H1 (cell line): ENCODE results near the gene DNAJC9. TPM values are rescaled to one million over a fixed set of nuclear protein-coding genes. Genes with fewer than 3 reads are reported as not detected.

Source experiments
- CTCF ChIA-PET: fragments of 300-600 bp; sonication (Branson Sonifier 250); formaldehyde crosslinking; loops from one replicate; lab custom pipeline; 2021; ENCODE audit not compliant: partially characterized antibody; lab: Charles Lee
- POLR2A ChIA-PET: fragments of 300-600 bp; sonication (Branson Sonifier 250); formaldehyde crosslinking; loops from one replicate; lab custom pipeline; 2021; ENCODE audit warnings: inconsistent platforms; ENCODE audit not compliant: partially characterized antibody; lab: Charles Lee
- DNase-seq, 2 experiments: peaks; one replicate each; pipeline versions ENCODE4 v3.0.0 to v3.0.0-alpha.2; 2010 to 2022; ENCODE audit warnings: low spot score in 2 of 2, low read depth in 1 of 2, mixed read lengths in 1 of 2
- FAIRE-seq: peaks from 2 replicates; lab custom pipeline; 2011; peaks lifted over from hg19 to GRCh38; lab: Jason Lieb, UNC
- H2AFZ ChIP-seq: 2 replicates; pipeline ENCODE4 v1.8.1; 2012; ENCODE audit warnings: low read length, inconsistent platforms
- H2AK5ac ChIP-seq: 2 replicates; pipeline ENCODE4 v1.6.1; 2013; ENCODE audit warnings: low read depth, low read length
- H2BK120ac ChIP-seq: replicated peaks from 2 replicates; pipeline ENCODE3; 2013; ENCODE audit warnings: low read depth, low read length, inconsistent platforms
- H2BK12ac ChIP-seq: 2 replicates; pipeline ENCODE4 v1.6.1; 2013; ENCODE audit warnings: low read depth, low read length
- H2BK15ac ChIP-seq: 2 replicates; pipeline ENCODE4 v1.6.1; 2013; ENCODE audit warnings: low read length
- H2BK20ac ChIP-seq: 2 replicates; pipeline ENCODE4 v1.6.1; 2013; ENCODE audit warnings: low read length
- H2BK5ac ChIP-seq: 2 replicates; pipeline ENCODE4 v1.6.1; 2013; ENCODE audit warnings: low read depth, low read length
- H3K14ac ChIP-seq: 2 replicates; pipeline ENCODE4 v1.6.1; 2013; ENCODE audit warnings: inconsistent platforms; ENCODE audit not compliant: insufficient read length
- H3K18ac ChIP-seq: 2 replicates; pipeline ENCODE4 v1.6.1; 2013; ENCODE audit warnings: low read length; ENCODE audit errors: extremely low read depth
- H3K23ac ChIP-seq: 2 replicates; pipeline ENCODE4 v1.6.1; 2013; ENCODE audit warnings: inconsistent platforms; ENCODE audit not compliant: insufficient read length
- H3K23me2 ChIP-seq: 2 replicates; pipeline ENCODE4 v1.6.1; 2013; ENCODE audit warnings: low read depth, low read length
- H3K27ac ChIP-seq: 2 replicates; pipeline ENCODE4 v1.6.1; 2011; ENCODE audit warnings: low read depth, low read length, inconsistent platforms
- H3K27me3 ChIP-seq, 4 experiments: replicated peaks in 1 of 4; 1 replicate in 1 of 4; 2 replicates in 3 of 4; pipeline versions ENCODE4 v1.6.1 to v1.8.1; 2011 to 2013; ENCODE audit warnings: low read length in 3 of 4, mild to moderate bottlenecking in 3 of 4, inconsistent platforms in 2 of 4, mixed read lengths in 2 of 4, moderate library complexity in 1 of 4; ENCODE audit not compliant: control insufficient read depth in 3 of 4, insufficient read depth in 3 of 4; ENCODE audit errors: extremely low read depth in 1 of 4
- H3K36me3 ChIP-seq, 4 experiments: 2 replicates each; pipeline versions ENCODE4 v1.6.1 to v1.8.1; 2011 to 2013; ENCODE audit warnings: mild to moderate bottlenecking in 4 of 4, low read length in 3 of 4, moderate library complexity in 2 of 4, control low read depth in 1 of 4, inconsistent platforms in 1 of 4; ENCODE audit not compliant: insufficient read depth in 4 of 4, control insufficient read depth in 2 of 4
- H3K4ac ChIP-seq: replicated peaks from 2 replicates; pipeline ENCODE3; 2013; ENCODE audit warnings: low read length, low read depth, mixed read lengths, inconsistent platforms; ENCODE audit not compliant: insufficient read length
- H3K4me1 ChIP-seq, 4 experiments: replicated peaks in 1 of 4; 1 replicate in 1 of 4; 2 replicates in 3 of 4; pipeline versions ENCODE4 v1.6.1 to v1.8.1; 2011 to 2013; ENCODE audit warnings: low read length in 3 of 4, inconsistent platforms in 2 of 4, mixed read lengths in 1 of 4; ENCODE audit not compliant: insufficient read depth in 4 of 4, control insufficient read depth in 3 of 4
- H3K4me2 ChIP-seq, 2 experiments: 2 replicates each; pipeline versions ENCODE4 v1.6.1 to v1.8.1; 2011 to 2013; ENCODE audit warnings: low read depth in 2 of 2, low read length in 2 of 2, control low read depth in 1 of 2, inconsistent platforms in 1 of 2, mild to moderate bottlenecking in 1 of 2; ENCODE audit not compliant: insufficient read depth in 1 of 2
- H3K4me3 ChIP-seq, 4 experiments: fragments of 200-600, 300-600 bp in 1 of 4; sonication (generic), shearing (Covaris generic), sonication (Bioruptor Twin) in 1 of 4; 2 replicates each; pipeline versions ENCODE4 v1.5.1 to v1.8.1; 2011 to 2016; ENCODE audit warnings: low read length in 4 of 4, low read depth in 3 of 4, control low read depth in 2 of 4, inconsistent platforms in 2 of 4, mild to moderate bottlenecking in 2 of 4, mixed read lengths in 1 of 4, moderate library complexity in 1 of 4; ENCODE audit not compliant: insufficient read depth in 2 of 4; ENCODE audit errors: extremely low read depth in 1 of 4
- H3K56ac ChIP-seq: replicated peaks from 2 replicates; pipeline ENCODE3; 2013; ENCODE audit warnings: low read depth, mild to moderate bottlenecking, mixed read lengths, low read length, inconsistent platforms; ENCODE audit not compliant: insufficient read length
- H3K79me1 ChIP-seq: 2 replicates; pipeline ENCODE4 v1.6.1; 2013; ENCODE audit warnings: low read depth, low read length, control low read depth
- H3K79me2 ChIP-seq, 2 experiments: 2 replicates each; pipeline versions ENCODE4 v1.6.1 to v1.8.1; 2012 to 2013; ENCODE audit warnings: low read length in 2 of 2, mild to moderate bottlenecking in 2 of 2, inconsistent platforms in 1 of 2; ENCODE audit not compliant: insufficient read depth in 2 of 2, control insufficient read depth in 1 of 2
- H3K9ac ChIP-seq, 4 experiments: replicated peaks in 1 of 4; 1 replicate in 1 of 4; 2 replicates in 3 of 4; pipeline versions ENCODE4 v1.6.1 to v1.8.1; 2011 to 2013; ENCODE audit warnings: low read depth in 3 of 4, low read length in 3 of 4, control low read depth in 2 of 4, mild to moderate bottlenecking in 2 of 4, moderate library complexity in 2 of 4, inconsistent platforms in 1 of 4; ENCODE audit errors: extremely low read depth in 1 of 4
- H3K9me3 ChIP-seq, 2 experiments: 2 replicates each; pipeline versions ENCODE4 v1.6.1 to v1.8.1; 2012 to 2013; ENCODE audit warnings: mild to moderate bottlenecking in 2 of 2, moderate library complexity in 2 of 2, control low read depth in 1 of 2, inconsistent platforms in 1 of 2, low read depth in 1 of 2, low read length in 1 of 2, mixed read lengths in 1 of 2; ENCODE audit not compliant: insufficient read depth in 2 of 2
- H4K20me1 ChIP-seq, 2 experiments: replicated peaks in 1 of 2; 2 replicates each; pipeline versions ENCODE3 to v1.8.1; 2011 to 2013; ENCODE audit warnings: inconsistent platforms in 2 of 2, low read length in 2 of 2, mild to moderate bottlenecking in 1 of 2; ENCODE audit not compliant: insufficient read depth in 2 of 2, control insufficient read depth in 1 of 2
- H4K5ac ChIP-seq: 2 replicates; pipeline ENCODE4 v1.6.1; 2013; ENCODE audit warnings: low read length, low read depth, mixed read lengths, inconsistent platforms; ENCODE audit not compliant: insufficient read length
- H4K8ac ChIP-seq: 2 replicates; pipeline ENCODE4 v1.8.0; 2013; ENCODE audit warnings: mild to moderate bottlenecking, moderate library complexity, low read length, inconsistent platforms; ENCODE audit not compliant: insufficient read depth; ENCODE audit errors: extremely low read depth
- H4K91ac ChIP-seq: replicated peaks from 2 replicates; pipeline ENCODE3; 2013; ENCODE audit warnings: low read length, mixed read lengths, inconsistent platforms; ENCODE audit not compliant: insufficient read length
- BCL11A ChIP-seq, 2 experiments: IDR thresholded peaks; one replicate each; pipeline ENCODE4 v1.6.1; 2011; ENCODE audit warnings: low read depth in 2 of 2, low read length in 2 of 2, mild to moderate bottlenecking in 2 of 2
- CBX8 ChIP-seq: fragments of 300-800, 300-1000 bp; sonication (generic); IDR thresholded peaks from 2 replicates; pipeline ENCODE4 v1.7.1; 2016; ENCODE audit warnings: low read depth, low read length, borderline replicate concordance
- CEBPB ChIP-seq: IDR thresholded peaks from 2 replicates; pipeline ENCODE4 v1.6.1; 2012; ENCODE audit warnings: low read depth, low read length
- CHD1 ChIP-seq: IDR thresholded peaks from 2 replicates; pipeline ENCODE4 v1.6.1; 2012; ENCODE audit warnings: low read depth, low read length, improper control_type of control experiment
- CHD2 ChIP-seq: IDR thresholded peaks from 2 replicates; pipeline ENCODE4 v1.6.1; 2012; ENCODE audit warnings: low read length, improper control_type of control experiment
- MAFK ChIP-seq: IDR thresholded peaks from 2 replicates; pipeline ENCODE4 v1.6.1; 2012; ENCODE audit warnings: low read depth, mild to moderate bottlenecking, improper control_type of control experiment, low read length
- NRF1 ChIP-seq: IDR thresholded peaks from 2 replicates; pipeline ENCODE4 v1.6.1; 2011; ENCODE audit warnings: mild to moderate bottlenecking, low read depth, low read length, improper control_type of control experiment
- PHF8 ChIP-seq: fragments of 200-600 bp; sonication (generic); conservative IDR thresholded peaks from 2 replicates; pipeline ENCODE4 v1.7.1; 2012; ENCODE audit warnings: low read depth, mild to moderate bottlenecking, inconsistent platforms, low read length, moderate library complexity
- POLR2AphosphoS5 ChIP-seq: IDR thresholded peaks from 2 replicates; pipeline ENCODE4 v1.6.1; 2011; ENCODE audit warnings: low read depth, low read length
- RFX5 ChIP-seq: IDR thresholded peaks from 2 replicates; pipeline ENCODE4 v1.6.1; 2011; ENCODE audit warnings: low read depth, low read length, improper control_type of control experiment, borderline replicate concordance
- SIX5 ChIP-seq: IDR thresholded peaks from 2 replicates; pipeline ENCODE4 v1.6.1; 2011; ENCODE audit warnings: mild to moderate bottlenecking, low read depth, low read length
- SRF ChIP-seq: IDR thresholded peaks from 2 replicates; pipeline ENCODE4 v1.6.1; 2011; ENCODE audit warnings: mild to moderate bottlenecking, low read depth, low read length, moderate library complexity
- YY1 ChIP-seq: IDR thresholded peaks from 2 replicates; pipeline ENCODE4 v1.6.1; 2011; ENCODE audit warnings: low read depth, mild to moderate bottlenecking, low read length
- WGBS, 2 experiments: shearing (Covaris generic) in 1 of 2; methylation state at CpG; one replicate each; pipeline versions ENCODE4 v1.1.6 to v1.1.7; 2013 to 2015; ENCODE audit warnings: low lambda C conversion rate in 2 of 2, mixed read lengths in 2 of 2, inconsistent platforms in 1 of 2, low coverage in 1 of 2, missing lambda C conversion rate in 1 of 2; ENCODE audit not compliant: insufficient replicate concordance in 2 of 2, insufficient coverage in 1 of 2, insufficient read length in 1 of 2; ENCODE audit errors: extremely low coverage in 1 of 2, missing lambda C conversion rate in 1 of 2; 5-methylcytosine and 5-hydroxymethylcytosine counted together
- polyA plus RNA-seq, 7 experiments: library from polyadenylated mRNA; depleted of rRNA in 3 of 7; stranded (reverse) in 5 of 7; unstranded in 2 of 7; fragments of >200 nt in 5 of 7; fragments of 200-250 nt in 2 of 7; gene quantifications; 1 replicate in 5 of 7; 2 replicates in 1 of 7; 4 replicates in 1 of 7; pipeline versions ENCODE4 v1.2.1 to v1.2.3, GENCODE V29; 2011 to 2013; ENCODE audit warnings: missing spikeins in 2 of 7, mixed read lengths in 2 of 7
- total RNA-seq: library from RNA; stranded (reverse); fragmentation: NEBNext Ultra II Directional; extraction: Animal tissue kit (Norgen Biotek cat#: 25700); gene quantifications from 2 replicates; pipeline ENCODE4 v1.2.1, GENCODE V29; 2021
- TF ChIP-seq, protein P1 (sequence below): IDR thresholded peaks from 2 replicates; pipeline ENCODE4 v1.6.1; 2012; ENCODE audit warnings: inconsistent platforms

DNAJC9 gene
- total and polyA plus RNA-seq, 2 of the 8 experiments (the other 6 are each of a cell fraction or from before 2014, with no cell fraction given), result 26.0 to 32.2 TPM

DNA sequence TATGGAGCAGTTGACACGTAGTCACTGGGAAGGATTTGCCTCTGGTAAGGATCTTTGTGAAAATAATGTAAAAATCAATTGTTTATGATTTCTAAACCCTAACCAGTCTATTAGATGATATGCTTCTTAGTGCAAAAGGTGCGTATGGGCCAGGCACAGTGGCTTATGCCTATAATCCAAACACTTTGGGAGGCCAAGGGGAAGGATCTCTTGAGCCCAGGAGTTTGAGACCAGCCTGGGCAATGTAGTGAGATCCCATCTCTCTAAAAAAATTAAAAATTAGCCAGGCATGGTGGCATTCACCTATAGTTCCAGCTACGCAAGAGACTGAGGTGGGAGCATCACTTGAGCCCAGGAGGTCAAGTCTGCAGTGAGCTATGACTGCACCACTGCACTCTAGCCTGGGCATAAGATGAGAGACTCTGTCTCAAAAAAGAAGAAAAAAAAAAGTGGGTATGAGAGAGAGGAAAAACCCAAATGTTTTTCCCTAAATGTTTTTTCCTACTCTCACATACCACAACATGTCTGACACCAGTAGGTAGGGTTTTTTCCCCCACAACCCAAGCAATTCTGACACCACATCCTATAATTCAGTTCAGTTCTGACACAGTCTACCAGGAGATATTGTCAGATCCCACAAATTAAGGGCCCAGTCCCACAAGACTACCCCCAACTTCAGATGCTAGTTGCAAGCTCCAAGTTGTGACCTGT, 36.5 kb downstream of the DNAJC9 start:
- no peaks in the 10 kb centered on the region for H3K23me2 ChIP-seq
- no peak overlapping the region for H3K4me2 ChIP-seq
- H3K4me3 ChIP-seq, result no peak overlapping the region
- no peak overlapping the region for H3K23ac ChIP-seq
- TF ChIP-seq CHD1 (no peak), YY1 (no peak), SIX5 (no peak), NRF1 (no peak), POLR2AphosphoS5 (no peak), CHD2 (no peak), MAFK (no peak), BCL11A (IDR thresholded peaks at IDR 0.05; ENCODE audit: low read depth in 2 of 2, low read length in 2 of 2) (no peak), CEBPB (no peak), SRF (no peak), PHF8 (no peak), CBX8 (no peak), RFX5 (no peak)
- TF ChIP-seq, protein P1, sequence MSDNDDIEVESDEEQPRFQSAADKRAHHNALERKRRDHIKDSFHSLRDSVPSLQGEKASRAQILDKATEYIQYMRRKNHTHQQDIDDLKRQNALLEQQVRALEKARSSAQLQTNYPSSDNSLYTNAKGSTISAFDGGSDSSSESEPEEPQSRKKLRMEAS, result no peak
- TF ChIP-seq, all 59 proteins: peak for 0
- Histone ChIP-seq H4K91ac (no peak overlapping the region), H4K20me1 (no peaks in the 10 kb centered on the region), H3K27me3 (no peaks in the 10 kb centered on the region), H2BK15ac (no peak overlapping the region), H2AFZ (no peak overlapping the region), H2BK12ac (no peak overlapping the region), H3K56ac (no peak overlapping the region), H3K79me1 (no peaks in the 10 kb centered on the region), H2BK20ac (no peak overlapping the region), H4K8ac (no peak overlapping the region), H3K14ac (no peak overlapping the region), H2AK5ac (no peak overlapping the region), H2BK120ac (no peak overlapping the region), H3K4ac (no peak overlapping the region), H4K5ac (no peak overlapping the region), H3K18ac (no peak overlapping the region), H3K27ac (no peak overlapping the region), H3K36me3 (peaks cover 0 to 6% (median 1%) of the 10 kb centered on the region in 4 experiments; a peak in 2 of 8 replicates), H3K9ac (no peak overlapping the region), H3K4me1 (no peaks in the 10 kb centered on the region), H3K79me2 (no peaks in the 10 kb centered on the region), H2BK5ac (no peak overlapping the region), H3K9me3 (peaks cover 15 to 20% of the 10 kb centered on the region in 2 experiments)
- DNase-seq (no peak), FAIRE-seq (no peak)
- CTCF ChIA-PET, result interaction anchor here (1.6 kb wide), 1 partner anchor 401 kb away, joined by 3 read pairs; no protein-coding TSS in a partner anchor
- POLR2A ChIA-PET, result interaction anchor here (0.6 to 0.7 kb wide), 3 partner anchors 11 to 37 kb away, joined by 3 to 5 read pairs (median 3); partner anchors contain the start of gene DNAJC9
- 85% methylated on average over 3 of the region's 3 CpGs; no CpG with 5 or more reads in 1 of the 2 experiments for WGBS, 2 experiments
